HEK293 (cell line): ENCODE results near the gene MSRB1.

Experiments used
- CTCF ChIA-PET: fragments of 350-600 bp; formaldehyde crosslinking; extraction: SDS; loops from one replicate; lab custom pipeline; 2021; ENCODE audit warnings: antibody characterized with exemption; lab: Yijun Ruan, JAX
- POLR2A ChIA-PET: fragments of 300-600 bp; formaldehyde crosslinking; extraction: SDS; loops from one replicate; lab custom pipeline; 2020; ENCODE audit warnings: antibody characterized with exemption, inconsistent platforms; lab: Yijun Ruan, JAX
- H3K27ac ChIP-seq: fragments of 200-500 bp; sonication (Bioruptor generic); 2 replicates; pipeline ENCODE4 v1.5.1; 2014; ENCODE audit warnings: low read depth, low read length, control low read depth, inconsistent platforms; ENCODE audit errors: extremely low read depth
- H3K36me3 ChIP-seq, 2 experiments: fragments of 200-500 bp in 1 of 2; sonication (Bioruptor generic) in 1 of 2; 1 replicate in 1 of 2; 2 replicates in 1 of 2; pipeline ENCODE4 v1.5.1; 2014 to 2017; ENCODE audit warnings: inconsistent platforms in 2 of 2, low read length in 2 of 2; ENCODE audit not compliant: control insufficient read depth in 2 of 2, insufficient read depth in 1 of 2
- H3K4me1 ChIP-seq: fragments of 200-500 bp; sonication (Bioruptor generic); 2 replicates; pipeline ENCODE4 v1.5.1; 2014; ENCODE audit warnings: mild to moderate bottlenecking, low read length, inconsistent platforms; ENCODE audit not compliant: control insufficient read depth, insufficient read depth
- H3K4me3 ChIP-seq: 2 replicates; pipeline ENCODE4 v1.5.1; 2011; ENCODE audit warnings: low read depth, mild to moderate bottlenecking, control low read depth, low read length, moderate library complexity
- H3K9me3 ChIP-seq: fragments of 200-500 bp; sonication (Bioruptor generic); 2 replicates; pipeline ENCODE4 v1.5.1; 2014; ENCODE audit warnings: low read depth, low read length, inconsistent platforms; ENCODE audit not compliant: control insufficient read depth, insufficient read depth
- GLIS1 ChIP-seq: fragments of 450-650 bp; formaldehyde crosslinking; IDR thresholded peaks from 2 replicates; pipeline ENCODE4 v1.5.1; 2016; ENCODE audit warnings: missing biosample characterization, missing genetic modification characterization
- HOXA7 ChIP-seq: sonication (generic); formaldehyde crosslinking; IDR thresholded peaks from 2 replicates; pipeline ENCODE4 v1.8.1; 2022; ENCODE audit warnings: missing genetic modification reagents, borderline replicate concordance
- KLF1 ChIP-seq: fragments of 450-650 bp; formaldehyde crosslinking; IDR thresholded peaks from 2 replicates; pipeline ENCODE4 v1.5.1; 2016; ENCODE audit warnings: missing biosample characterization, missing genetic modification characterization
- WT1 ChIP-seq: fragments of 450-650 bp; formaldehyde crosslinking; IDR thresholded peaks from 2 replicates; pipeline ENCODE4 v1.5.1; 2016; ENCODE audit warnings: missing biosample characterization, missing genetic modification characterization
- YY1 ChIP-seq: fragments of 450-650 bp; formaldehyde crosslinking; IDR thresholded peaks from 2 replicates; pipeline ENCODE4 v1.5.1; 2018; ENCODE audit warnings: missing biosample characterization, missing genetic modification characterization
- ZBTB20 ChIP-seq: fragments of 450-650 bp; formaldehyde crosslinking; IDR thresholded peaks from 2 replicates; pipeline ENCODE4 v1.5.1; 2016; ENCODE audit warnings: missing biosample characterization, missing genetic modification characterization
- ZBTB8A ChIP-seq: fragments of 450-650 bp; formaldehyde crosslinking; IDR thresholded peaks from 2 replicates; pipeline ENCODE4 v1.5.1; 2016; ENCODE audit warnings: missing biosample characterization, missing genetic modification characterization
- ZFHX2 ChIP-seq: fragments of 450-650 bp; formaldehyde crosslinking; conservative IDR thresholded peaks from 2 replicates; pipeline ENCODE4 v1.5.1; 2016; ENCODE audit warnings: missing biosample characterization, missing genetic modification characterization
- ZNF10 ChIP-seq: fragments of 450-650 bp; formaldehyde crosslinking; IDR thresholded peaks from 2 replicates; pipeline ENCODE4 v1.5.1; 2017; ENCODE audit warnings: missing biosample characterization, missing genetic modification characterization
- ZNF169 ChIP-seq: fragments of 450-650 bp; formaldehyde crosslinking; IDR thresholded peaks from 2 replicates; pipeline ENCODE4 v1.5.1; 2016; ENCODE audit warnings: missing biosample characterization, missing genetic modification characterization
- ZNF184 ChIP-seq: fragments of 450-650 bp; IDR thresholded peaks from 2 replicates; pipeline ENCODE4 v1.5.1; 2018; ENCODE audit warnings: missing biosample characterization, mild to moderate bottlenecking, missing genetic modification characterization
- ZNF2 ChIP-seq: fragments of 450-650 bp; formaldehyde crosslinking; IDR thresholded peaks from 2 replicates; pipeline ENCODE4 v1.5.1; 2016; ENCODE audit warnings: missing biosample characterization, missing genetic modification characterization
- ZNF202 ChIP-seq: fragments of 450-650 bp; formaldehyde crosslinking; IDR thresholded peaks from 2 replicates; pipeline ENCODE4 v1.5.1; 2016; ENCODE audit warnings: missing biosample characterization, missing genetic modification characterization, borderline replicate concordance
- ZNF214 ChIP-seq: fragments of 450-650 bp; formaldehyde crosslinking; IDR thresholded peaks from 2 replicates; pipeline ENCODE4 v1.5.1; 2017; ENCODE audit warnings: missing biosample characterization, mild to moderate bottlenecking, missing genetic modification characterization, borderline replicate concordance
- ZNF23 ChIP-seq: fragments of 450-650 bp; formaldehyde crosslinking; IDR thresholded peaks from 2 replicates; pipeline ENCODE4 v1.5.1; 2016; ENCODE audit warnings: missing biosample characterization, missing genetic modification characterization, borderline replicate concordance
- ZNF239 ChIP-seq: fragments of 450-650 bp; formaldehyde crosslinking; IDR thresholded peaks from 2 replicates; pipeline ENCODE4 v1.5.1; 2016; ENCODE audit warnings: missing biosample characterization, missing genetic modification characterization
- ZNF37A ChIP-seq: fragments of 450-650 bp; IDR thresholded peaks from 2 replicates; pipeline ENCODE4 v1.5.1; 2018; ENCODE audit warnings: missing biosample characterization, missing genetic modification characterization
- ZNF416 ChIP-seq: fragments of 450-650 bp; formaldehyde crosslinking; IDR thresholded peaks from 2 replicates; pipeline ENCODE4 v1.5.1; 2016; ENCODE audit warnings: missing biosample characterization, missing genetic modification characterization
- ZNF561 ChIP-seq: fragments of 450-650 bp; IDR thresholded peaks from 2 replicates; pipeline ENCODE4 v1.5.1; 2018; ENCODE audit warnings: missing biosample characterization, missing genetic modification characterization, borderline replicate concordance
- ZNF623 ChIP-seq: fragments of 450-650 bp; formaldehyde crosslinking; IDR thresholded peaks from 2 replicates; pipeline ENCODE4 v1.5.1; 2016; ENCODE audit warnings: missing biosample characterization, missing genetic modification characterization
- ZNF670 ChIP-seq: fragments of 450-650 bp; formaldehyde crosslinking; IDR thresholded peaks from 2 replicates; pipeline ENCODE4 v1.5.1; 2016; ENCODE audit warnings: missing biosample characterization, missing genetic modification characterization, low read depth
- ZNF677 ChIP-seq: fragments of 450-650 bp; IDR thresholded peaks from 2 replicates; pipeline ENCODE4 v1.5.0; 2018; ENCODE audit warnings: missing biosample characterization, mild to moderate bottlenecking, missing genetic modification characterization, moderate library complexity
- ZNF843 ChIP-seq: fragments of 450-650 bp; formaldehyde crosslinking; IDR thresholded peaks from 2 replicates; pipeline ENCODE4 v1.5.1; 2016; ENCODE audit warnings: missing biosample characterization, missing genetic modification characterization
- ZSCAN23 ChIP-seq: fragments of 450-650 bp; formaldehyde crosslinking; IDR thresholded peaks from 2 replicates; pipeline ENCODE4 v1.5.1; 2016; ENCODE audit warnings: missing biosample characterization, missing genetic modification characterization
- ZXDB ChIP-seq: fragments of 450-650 bp; formaldehyde crosslinking; IDR thresholded peaks from 2 replicates; pipeline ENCODE4 v1.5.1; 2016; ENCODE audit warnings: missing biosample characterization, missing genetic modification characterization
- TF ChIP-seq, protein P1 (sequence below): fragments of 450-650 bp; formaldehyde crosslinking; IDR thresholded peaks from 2 replicates; pipeline ENCODE4 v1.5.1; 2017; ENCODE audit warnings: missing biosample characterization, missing genetic modification characterization
- TF ChIP-seq, protein P2 (sequence below): fragments of 450-650 bp; IDR thresholded peaks from 2 replicates; pipeline ENCODE4 v1.5.1; 2018; ENCODE audit warnings: missing biosample characterization, mild to moderate bottlenecking, missing genetic modification characterization
- TF ChIP-seq, protein P3 (sequence below): fragments of 450-650 bp; formaldehyde crosslinking; IDR thresholded peaks from 2 replicates; pipeline ENCODE4 v1.5.1; 2017; ENCODE audit warnings: missing biosample characterization, missing genetic modification characterization
- TF ChIP-seq, protein P4 (sequence below): fragments of 450-650 bp; formaldehyde crosslinking; IDR thresholded peaks from 2 replicates; pipeline ENCODE4 v1.5.1; 2016; ENCODE audit warnings: missing biosample characterization, missing genetic modification characterization

MSRB1 gene

DNA sequence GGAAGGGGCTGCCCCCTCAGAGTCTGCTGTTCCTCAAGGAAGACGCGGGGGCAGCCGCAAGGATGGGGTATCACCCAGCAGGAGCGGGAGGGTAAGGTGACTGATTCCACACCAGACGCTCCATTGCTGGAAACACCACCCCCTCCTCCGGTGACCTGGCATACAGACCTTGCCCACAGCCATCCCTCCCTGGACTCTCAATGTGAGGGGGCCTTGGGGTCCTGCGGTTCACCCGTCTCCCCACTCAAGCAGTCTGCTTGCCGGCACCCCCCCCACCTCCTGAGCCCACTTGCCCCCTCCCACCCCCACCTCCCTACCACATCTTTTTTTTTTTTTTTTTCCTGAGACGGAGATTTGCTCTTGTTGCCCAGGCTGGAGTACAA lies 12.7 kb downstream of the MSRB1 start:
- no peaks in the 10 kb centered on the region for H3K36me3 ChIP-seq
- ChIA-PET CTCF (interaction anchor here (0.6 to 5.7 kb wide), 12 partner anchors 9 to 106 kb away, joined by 3 to 57 read pairs (median 6); no protein-coding TSS in a partner anchor), POLR2A (no interaction called here)
- H3K9me3 ChIP-seq: no peaks in the 10 kb centered on the region
- no peaks in the 10 kb centered on the region; the same call in 1 of the 2 replicates for H3K4me1 ChIP-seq
- H3K27ac ChIP-seq: no peak overlapping the region
- H3K4me3 ChIP-seq: no peak overlapping the region
- TF ChIP-seq ZNF843 (tag by site-specific recombination) (no peak), ZNF169 (no peak), ZXDB (tag by site-specific recombination) (no peak), WT1 (tag by site-specific recombination) (no peak), ZNF670 (no peak)

DNA sequence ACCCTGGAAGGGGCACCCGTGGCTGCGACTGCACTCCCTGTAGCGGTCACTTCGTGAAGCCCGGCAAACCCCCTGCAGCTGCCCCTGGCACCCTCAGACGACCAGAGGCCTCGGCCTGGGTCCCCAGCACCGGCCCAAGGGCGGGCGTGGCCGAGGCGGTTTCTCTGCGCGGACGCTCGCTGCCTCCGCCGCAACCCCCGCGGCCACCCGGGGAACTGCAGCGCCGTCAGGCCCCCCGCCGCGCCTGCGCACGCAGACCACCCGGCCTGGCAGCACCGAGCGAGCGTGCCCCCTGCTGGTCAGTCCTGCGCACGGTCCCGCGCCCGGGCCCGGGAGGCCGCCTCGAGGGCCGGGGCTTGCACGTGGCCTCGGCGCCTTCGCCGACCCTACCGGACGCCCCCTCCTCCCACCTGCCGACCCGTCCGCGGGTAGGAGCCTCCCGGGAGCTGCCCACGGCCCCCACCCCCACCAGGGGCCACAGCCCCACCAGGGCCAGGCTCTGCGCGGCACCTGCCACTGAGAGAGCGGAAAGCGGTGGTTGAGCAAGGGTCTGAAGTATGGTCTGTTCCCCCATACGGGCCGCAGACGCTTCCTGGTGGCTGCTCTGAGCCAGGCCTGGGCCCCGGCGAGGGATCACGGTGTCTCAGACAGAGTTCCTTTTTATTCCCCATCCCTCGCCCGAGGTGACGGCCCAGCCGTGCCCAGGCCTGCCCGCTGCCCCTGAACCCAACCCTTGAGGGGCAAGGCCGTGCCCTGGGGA lies 13.2 kb downstream of the MSRB1 start:
- peak overlapping the region; percentile 16; the same call in 1 of the 2 replicates for H3K27ac ChIP-seq
- H3K36me3 ChIP-seq: no peaks in the 10 kb centered on the region
- H3K4me3 ChIP-seq: peak overlapping the region; percentile 44
- POLR2A ChIA-PET: interaction anchor here (0.9 to 2.2 kb wide), 4 partner anchors 11 to 226 kb away, joined by 3 to 13 read pairs (median 4); partner anchors contain the start of genes RPS2 and TRAF7
- CTCF ChIA-PET: interaction anchor here (0.5 to 5.7 kb wide), 24 partner anchors 9 to 1312 kb away, joined by 3 to 57 read pairs (median 4); partner anchors contain the start of gene NDUFB10
- no peaks in the 10 kb centered on the region for H3K9me3 ChIP-seq
- no peaks in the 10 kb centered on the region for H3K4me1 ChIP-seq
- TF ChIP-seq ZNF623 (no peak), ZNF416 (no peak), ZNF677 (tag by site-specific recombination) (0 out of 2 replicates have a peak, but pooled peaks have one; percentile 31), HOXA7 (CRISPR knock-in tag) (no peak), ZNF23 (tag by site-specific recombination) (no peak), ZNF184 (peak; percentile 48; the same call in 1 of the 2 replicates), YY1 (0 out of 2 replicates have a peak, but pooled peaks have one; percentile 56), ZNF37A (tag by site-specific recombination) (no peak), ZNF202 (tag by site-specific recombination) (no peak), ZNF214 (tag by site-specific recombination) (no peak), ZNF561 (tag by site-specific recombination) (peak; percentile 92), KLF1 (tag by site-specific recombination) (peak; percentile 61), ZSCAN23 (tag by site-specific recombination) (no peak), ZNF10 (tag by site-specific recombination) (no peak; the same call in 1 of the 2 replicates), ZBTB8A (peak; percentile 36; the same call in 1 of the 2 replicates), ZXDB (tag by site-specific recombination) (0 out of 2 replicates have a peak, but pooled peaks have one; percentile 18), ZNF2 (tag by site-specific recombination) (peak; percentile 53; the same call in 1 of the 2 replicates), ZFHX2 (tag by site-specific recombination) (peak; percentile 39; the same call in 1 of the 2 replicates), ZBTB20 (tag by site-specific recombination) (no peak; the same call in none of the 2 replicates), GLIS1 (peak; percentile 46; the same call in 1 of the 2 replicates), ZNF239 (tag by site-specific recombination) (no peak)
- TF ChIP-seq, protein P1, sequence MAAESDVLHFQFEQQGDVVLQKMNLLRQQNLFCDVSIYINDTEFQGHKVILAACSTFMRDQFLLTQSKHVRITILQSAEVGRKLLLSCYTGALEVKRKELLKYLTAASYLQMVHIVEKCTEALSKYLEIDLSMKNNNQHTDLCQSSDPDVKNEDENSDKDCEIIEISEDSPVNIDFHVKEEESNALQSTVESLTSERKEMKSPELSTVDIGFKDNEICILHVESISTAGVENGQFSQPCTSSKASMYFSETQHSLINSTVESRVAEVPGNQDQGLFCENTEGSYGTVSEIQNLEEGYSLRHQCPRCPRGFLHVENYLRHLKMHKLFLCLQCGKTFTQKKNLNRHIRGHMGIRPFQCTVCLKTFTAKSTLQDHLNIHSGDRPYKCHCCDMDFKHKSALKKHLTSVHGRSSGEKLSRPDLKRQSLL (tag by site-specific recombination): peak; percentile 10; the same call in 1 of the 2 replicates
- TF ChIP-seq, protein P2, sequence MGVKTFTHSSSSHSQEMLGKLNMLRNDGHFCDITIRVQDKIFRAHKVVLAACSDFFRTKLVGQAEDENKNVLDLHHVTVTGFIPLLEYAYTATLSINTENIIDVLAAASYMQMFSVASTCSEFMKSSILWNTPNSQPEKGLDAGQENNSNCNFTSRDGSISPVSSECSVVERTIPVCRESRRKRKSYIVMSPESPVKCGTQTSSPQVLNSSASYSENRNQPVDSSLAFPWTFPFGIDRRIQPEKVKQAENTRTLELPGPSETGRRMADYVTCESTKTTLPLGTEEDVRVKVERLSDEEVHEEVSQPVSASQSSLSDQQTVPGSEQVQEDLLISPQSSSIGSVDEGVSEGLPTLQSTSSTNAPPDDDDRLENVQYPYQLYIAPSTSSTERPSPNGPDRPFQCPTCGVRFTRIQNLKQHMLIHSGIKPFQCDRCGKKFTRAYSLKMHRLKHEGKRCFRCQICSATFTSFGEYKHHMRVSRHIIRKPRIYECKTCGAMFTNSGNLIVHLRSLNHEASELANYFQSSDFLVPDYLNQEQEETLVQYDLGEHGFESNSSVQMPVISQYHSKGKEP (tag by site-specific recombination): peak; percentile 75
- TF ChIP-seq, protein P3, sequence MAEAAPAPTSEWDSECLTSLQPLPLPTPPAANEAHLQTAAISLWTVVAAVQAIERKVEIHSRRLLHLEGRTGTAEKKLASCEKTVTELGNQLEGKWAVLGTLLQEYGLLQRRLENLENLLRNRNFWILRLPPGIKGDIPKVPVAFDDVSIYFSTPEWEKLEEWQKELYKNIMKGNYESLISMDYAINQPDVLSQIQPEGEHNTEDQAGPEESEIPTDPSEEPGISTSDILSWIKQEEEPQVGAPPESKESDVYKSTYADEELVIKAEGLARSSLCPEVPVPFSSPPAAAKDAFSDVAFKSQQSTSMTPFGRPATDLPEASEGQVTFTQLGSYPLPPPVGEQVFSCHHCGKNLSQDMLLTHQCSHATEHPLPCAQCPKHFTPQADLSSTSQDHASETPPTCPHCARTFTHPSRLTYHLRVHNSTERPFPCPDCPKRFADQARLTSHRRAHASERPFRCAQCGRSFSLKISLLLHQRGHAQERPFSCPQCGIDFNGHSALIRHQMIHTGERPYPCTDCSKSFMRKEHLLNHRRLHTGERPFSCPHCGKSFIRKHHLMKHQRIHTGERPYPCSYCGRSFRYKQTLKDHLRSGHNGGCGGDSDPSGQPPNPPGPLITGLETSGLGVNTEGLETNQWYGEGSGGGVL (tag by site-specific recombination): 0 out of 2 replicates have a peak, but pooled peaks have one; percentile 8
- TF ChIP-seq, protein P4, sequence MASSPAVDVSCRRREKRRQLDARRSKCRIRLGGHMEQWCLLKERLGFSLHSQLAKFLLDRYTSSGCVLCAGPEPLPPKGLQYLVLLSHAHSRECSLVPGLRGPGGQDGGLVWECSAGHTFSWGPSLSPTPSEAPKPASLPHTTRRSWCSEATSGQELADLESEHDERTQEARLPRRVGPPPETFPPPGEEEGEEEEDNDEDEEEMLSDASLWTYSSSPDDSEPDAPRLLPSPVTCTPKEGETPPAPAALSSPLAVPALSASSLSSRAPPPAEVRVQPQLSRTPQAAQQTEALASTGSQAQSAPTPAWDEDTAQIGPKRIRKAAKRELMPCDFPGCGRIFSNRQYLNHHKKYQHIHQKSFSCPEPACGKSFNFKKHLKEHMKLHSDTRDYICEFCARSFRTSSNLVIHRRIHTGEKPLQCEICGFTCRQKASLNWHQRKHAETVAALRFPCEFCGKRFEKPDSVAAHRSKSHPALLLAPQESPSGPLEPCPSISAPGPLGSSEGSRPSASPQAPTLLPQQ (tag by site-specific recombination): peak; percentile 54; the same call in 1 of the 2 replicates
